ENCODE data around the gene EIF3L. TPM values are rescaled to one million over a fixed set of nuclear protein-coding genes. Genes with fewer than 3 reads are reported as not detected.
A peak's percentile ranks its signal among the peaks of the same experiment; 100 is the strongest.

The EIF3L gene
- polyA plus RNA-seq, 1 donor from 2014 or later: 352 TPM

- no peak overlapping the region for H3K27ac ChIP-seq (ENCODE audit: low read length)
- H4K20me1 ChIP-seq (ENCODE audit: insufficient read depth): no peaks in the 10 kb centered on the region
- TF ChIP-seq MXI1 (conservative IDR thresholded peaks at IDR 0.05; ENCODE audit: poor library complexity, severe bottlenecking): peak; percentile 53
- TF ChIP-seq POLR2AphosphoS5 (IDR thresholded peaks at IDR 0.05): no peak
- TF ChIP-seq CTCF (IDR thresholded peaks at IDR 0.05; ENCODE audit: poor library complexity, severe bottlenecking): peak; percentile 51
- H3K36me3 ChIP-seq (ENCODE audit: insufficient read depth, low read length): no peaks in the 10 kb centered on the region
- H2AFZ ChIP-seq (ENCODE audit: low read depth, low read length): no peak overlapping the region
- H3F3A ChIP-seq (ENCODE audit: insufficient read depth, low read length, poor library complexity, severe bottlenecking): no peaks in the 10 kb centered on the region
- no peaks in the 10 kb centered on the region for H3K9me2 ChIP-seq (ENCODE audit: insufficient read depth, low read length)
- peak overlapping the region; percentile 53 for H3K4me3 ChIP-seq (ENCODE audit: low read length)
- H3K4me2 ChIP-seq (ENCODE audit: low read length): no peak overlapping the region
- H3K79me2 ChIP-seq (replicated peaks; ENCODE audit: insufficient read depth, low read length): no peaks in the 10 kb centered on the region
- H3K27me3 ChIP-seq (ENCODE audit: insufficient read depth, low read depth, low read length): peaks cover 41% of the 10 kb centered on the region
- no peaks in the 10 kb centered on the region for H3K9me3 ChIP-seq (ENCODE audit: low read length)
- no peak overlapping the region for H3K9ac ChIP-seq (ENCODE audit: low read length)
Observed at GRCh38 chr22:37818409-37819104, 30.7 kb upstream of the EIF3L start.

GRCh38 chr22:37819105-37819433 lies 30.1 kb upstream of the EIF3L start:
- no peaks in the 10 kb centered on the region for H3K9me2 ChIP-seq (ENCODE audit: insufficient read depth, low read length)
- no peaks in the 10 kb centered on the region for H3F3A ChIP-seq (ENCODE audit: insufficient read depth, low read length, poor library complexity, severe bottlenecking)
- peak overlapping the region; percentile 53 for H3K4me3 ChIP-seq (ENCODE audit: low read length)
- peaks cover 46% of the 10 kb centered on the region for H3K27me3 ChIP-seq (ENCODE audit: insufficient read depth, low read depth, low read length)
- TF ChIP-seq TAF1 (IDR thresholded peaks at IDR 0.05; ENCODE audit: low read depth) (no peak), SMC3 (conservative IDR thresholded peaks at IDR 0.05; ENCODE audit: poor library complexity) (no peak), MXI1 (conservative IDR thresholded peaks at IDR 0.05; ENCODE audit: poor library complexity, severe bottlenecking) (no peak), EZH2 (IDR thresholded peaks at IDR 0.05; ENCODE audit: borderline replicate concordance, insufficient read depth, low read length, poor library complexity, severe bottlenecking) (no peak), RAD21 (conservative IDR thresholded peaks at IDR 0.05) (no peak), CTCF (IDR thresholded peaks at IDR 0.05; ENCODE audit: poor library complexity, severe bottlenecking) (no peak), EP300 (conservative IDR thresholded peaks at IDR 0.05; ENCODE audit: poor library complexity, severe bottlenecking) (no peak), REST (IDR thresholded peaks at IDR 0.05; ENCODE audit: borderline replicate concordance) (no peak)
- no peak overlapping the region for H2AFZ ChIP-seq (ENCODE audit: low read depth, low read length)
- no peaks in the 10 kb centered on the region for H3K79me2 ChIP-seq (replicated peaks; ENCODE audit: insufficient read depth, low read length)
- H3K36me3 ChIP-seq (ENCODE audit: insufficient read depth, low read length): no peaks in the 10 kb centered on the region
- H4K20me1 ChIP-seq (ENCODE audit: insufficient read depth): no peaks in the 10 kb centered on the region
- H3K9me3 ChIP-seq (ENCODE audit: low read length): no peaks in the 10 kb centered on the region
- H3K9ac ChIP-seq (ENCODE audit: low read length): no peak overlapping the region
- H3K27ac ChIP-seq (ENCODE audit: low read length): no peak overlapping the region
- H3K4me2 ChIP-seq (ENCODE audit: low read length): no peak overlapping the region
